GM23338 (cell line): ENCODE measurements around the gene HLA-DOA. TPM values are rescaled to one million over a fixed set of nuclear protein-coding genes. Genes with fewer than 3 reads are reported as not detected.

Experiments
- ATAC-seq: fragments of 200-7000 bp; cut with Tn5 transposase; 3 replicates; pipeline ENCODE4 v1.9.1; 2020
- DNase-seq: peaks from one replicate; pipeline ENCODE4 v3.0.0-alpha.2; 2015; ENCODE audit warnings: low spot score
- H2AFZ ChIP-seq: fragments of 200-600 bp; sonication (generic); 2 replicates; pipeline ENCODE4 v1.8.0; 2016; ENCODE audit warnings: antibody characterized with exemption, mild to moderate bottlenecking, moderate library complexity
- H3F3A ChIP-seq: fragments of 200-600 bp; sonication (generic); replicated peaks from 2 replicates; pipeline ENCODE4 v1.8.0; 2017; ENCODE audit warnings: antibody characterized with exemption, mixed run types, low read depth
- H3K27ac ChIP-seq: fragments of 200-600 bp; sonication (generic); 2 replicates; pipeline ENCODE4 v1.6.1; 2016; ENCODE audit warnings: low read depth
- H3K27me3 ChIP-seq: fragments of 200-600 bp; sonication (generic); 2 replicates; pipeline ENCODE4 v1.8.0; 2016; ENCODE audit warnings: mild to moderate bottlenecking, mixed run types, moderate library complexity; ENCODE audit not compliant: insufficient read depth
- H3K36me3 ChIP-seq: fragments of 200-600 bp; sonication (generic); 2 replicates; pipeline ENCODE4 v1.8.0; 2016; ENCODE audit warnings: mild to moderate bottlenecking; ENCODE audit not compliant: insufficient read depth
- H3K4me1 ChIP-seq: fragments of 200-600 bp; sonication (generic); 2 replicates; pipeline ENCODE4 v1.8.0; 2016; ENCODE audit warnings: mild to moderate bottlenecking, moderate library complexity; ENCODE audit not compliant: insufficient read depth
- H3K4me2 ChIP-seq: fragments of 200-600 bp; sonication (generic); 2 replicates; pipeline ENCODE4 v1.7.1; 2017; ENCODE audit warnings: mixed run types
- H3K4me3 ChIP-seq: fragments of 200-600 bp; sonication (generic); 2 replicates; pipeline ENCODE4 v1.6.1; 2016; ENCODE audit warnings: mixed run types
- H3K79me2 ChIP-seq: fragments of 200-600 bp; sonication (generic); replicated peaks from 2 replicates; pipeline ENCODE4 v1.8.0; 2017; ENCODE audit warnings: mild to moderate bottlenecking; ENCODE audit not compliant: insufficient read depth
- H3K9me2 ChIP-seq: fragments of 200-600 bp; sonication (generic); 2 replicates; pipeline ENCODE4 v1.8.0; 2017; ENCODE audit not compliant: insufficient read depth
- H4K20me1 ChIP-seq: fragments of 200-600 bp; sonication (generic); replicated peaks from 2 replicates; pipeline ENCODE4 v1.8.0; 2017; ENCODE audit warnings: mild to moderate bottlenecking; ENCODE audit not compliant: insufficient read depth
- H3K27ac Mint-ChIP-seq: 2 replicates; pipeline ENCODE4 v1.8.0; 2020; ENCODE audit warnings: inconsistent platforms, mild to moderate bottlenecking, moderate library complexity, mixed read lengths
- H3K27me3 Mint-ChIP-seq: 3 replicates; pipeline ENCODE4 v1.8.0; 2022; ENCODE audit warnings: low read depth, mild to moderate bottlenecking, moderate library complexity, mixed read lengths, inconsistent platforms; ENCODE audit not compliant: insufficient read depth, poor library complexity
- H3K36me3 Mint-ChIP-seq: 3 replicates; pipeline ENCODE4 v1.8.0; 2021; ENCODE audit warnings: low read depth, mild to moderate bottlenecking, inconsistent platforms, moderate library complexity, mixed read lengths
- H3K4me1 Mint-ChIP-seq: 3 replicates; pipeline ENCODE4 v1.8.0; 2020; ENCODE audit warnings: mild to moderate bottlenecking, inconsistent platforms, mixed read lengths
- H3K4me3 Mint-ChIP-seq: 3 replicates; pipeline ENCODE4 v1.8.0; 2021; ENCODE audit warnings: moderate library complexity, mild to moderate bottlenecking, inconsistent platforms, mixed read lengths
- H3K9me3 Mint-ChIP-seq: 3 replicates; pipeline ENCODE4 v1.8.0; 2020; ENCODE audit warnings: moderate library complexity, mild to moderate bottlenecking, inconsistent platforms, mixed read lengths
- CREB1 ChIP-seq: fragments of 250-450 bp; sonication (Bioruptor Pico); IDR thresholded peaks from 2 replicates; pipeline ENCODE4 v1.5.0; 2020; ENCODE audit warnings: low read depth, mild to moderate bottlenecking, moderate library complexity
- ETS1 ChIP-seq: IDR thresholded peaks from 2 replicates; pipeline ENCODE4 v1.6.1; 2016; ENCODE audit warnings: antibody characterized with exemption
- POLR2AphosphoS5 ChIP-seq: IDR thresholded peaks from 2 replicates; pipeline ENCODE4 v1.6.1; 2016; ENCODE audit warnings: antibody characterized with exemption, low read depth
- polyA plus RNA-seq: library from polyadenylated mRNA; unstranded; fragments of >200 nt; fragmentation: Nextera tagmentation; extraction: Ambion mirVana; gene quantifications from 2 replicates; pipeline ENCODE4 v1.2.1, GENCODE V29; 2016
- total RNA-seq: library from RNA; depleted of rRNA; stranded (reverse); fragments of >200 nt; shearing (Covaris generic); gene quantifications from 2 replicates; pipeline ENCODE4 v1.2.3, GENCODE V29; 2014
- TF ChIP-seq, protein P1 (sequence below): fragments of 250-450 bp; sonication (Bioruptor Pico); IDR thresholded peaks from 2 replicates; pipeline ENCODE4 v1.5.0; 2020; ENCODE audit warnings: mild to moderate bottlenecking, moderate library complexity

HLA-DOA gene
- total and polyA plus RNA-seq, 2 experiments from 2014 or later, result 4.8 to 30.5 TPM

GRCh38 chr6:32972353-32973143, 36.8 kb downstream of the HLA-DOA start:
- Mint-ChIP-seq H3K4me1 (peaks cover 27% of the 10 kb centered on the region), H3K27ac (peak overlapping the region; percentile 100), H3K27me3 (peaks cover 57% of the 10 kb centered on the region), H3K4me3 (peak overlapping the region; percentile 98), H3K36me3 (peaks cover 80% of the 10 kb centered on the region), H3K9me3 (peaks cover 12% of the 10 kb centered on the region)
- ATAC-seq, result peak; percentile 6
- Histone ChIP-seq H3K4me2 (peak overlapping the region; percentile 96), H3K79me2 (peaks cover 77% of the 10 kb centered on the region), H4K20me1 (peaks cover 51% of the 10 kb centered on the region), H3K36me3 (peaks cover 46% of the 10 kb centered on the region), H3K9me2 (no peaks in the 10 kb centered on the region), H3K4me3 (peak overlapping the region; percentile 99), H3K27me3 (no peaks in the 10 kb centered on the region), H2AFZ (no peak overlapping the region), H3K27ac (peak overlapping the region; percentile 41; the same call in 1 of the 2 replicates), H3F3A (peaks cover 54% of the 10 kb centered on the region), H3K4me1 (peaks cover 26% of the 10 kb centered on the region; the same call in 1 of the 2 replicates)
- peak; percentile 35 for DNase-seq
- peak; percentile 34; the same call in 1 of the 2 replicates for TF ChIP-seq POLR2AphosphoS5
- no peak for TF ChIP-seq CREB1

DNA sequence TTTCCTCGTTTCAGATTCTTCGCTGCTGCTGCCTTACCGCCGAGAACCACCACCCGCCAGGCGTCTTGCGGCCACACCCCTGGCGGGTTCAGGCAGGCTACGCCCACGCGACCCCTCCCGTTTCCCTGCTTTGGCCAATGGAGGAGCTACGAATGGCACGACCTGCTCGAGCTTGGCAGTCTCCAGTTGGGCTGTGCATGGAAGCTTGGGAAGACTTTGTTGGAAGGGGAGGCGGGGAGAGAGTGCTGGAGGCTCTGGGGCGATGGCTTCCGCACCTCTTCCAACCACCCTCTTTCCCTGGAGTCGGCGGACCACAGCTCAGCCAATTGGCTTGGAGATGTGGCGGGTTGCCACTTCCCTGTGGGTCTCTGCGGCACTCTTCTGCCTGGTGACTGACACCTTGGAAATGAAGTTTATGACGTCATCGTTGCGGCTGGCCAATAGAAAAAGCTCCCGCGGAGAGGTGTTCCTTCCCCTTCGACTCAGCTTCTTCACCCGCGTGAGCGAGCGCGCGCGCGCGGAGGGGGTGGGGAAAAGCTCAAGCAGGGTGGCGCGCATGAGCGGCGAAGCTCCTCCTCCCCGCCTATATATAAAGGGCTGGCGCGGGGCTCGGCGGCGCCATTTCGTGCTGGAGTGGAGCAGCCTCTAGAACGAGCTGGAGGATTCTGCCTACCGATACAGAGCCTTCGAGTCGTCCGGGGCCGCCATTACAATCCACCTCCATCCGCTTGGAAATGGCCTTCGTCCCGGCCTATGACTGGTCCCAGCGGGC, 37.6 kb downstream of the HLA-DOA start:
- H3K4me3 ChIP-seq, result peak overlapping the region; percentile 99
- H3K4me3 Mint-ChIP-seq, result peak overlapping the region; percentile 98
- H3K27ac Mint-ChIP-seq, result peak overlapping the region; percentile 100

More for the DNA sequence above, 37.6 kb downstream of the HLA-DOA start:
- Mint-ChIP-seq H3K36me3 (peaks cover 73% of the 10 kb centered on the region), H3K4me1 (peaks cover 28% of the 10 kb centered on the region), H3K27me3 (peaks cover 53% of the 10 kb centered on the region), H3K9me3 (peaks cover 12% of the 10 kb centered on the region)
- Histone ChIP-seq H3K36me3 (peaks cover 38% of the 10 kb centered on the region), H2AFZ (no peak overlapping the region), H4K20me1 (peaks cover 44% of the 10 kb centered on the region), H3K27me3 (no peaks in the 10 kb centered on the region), H3K9me2 (no peaks in the 10 kb centered on the region), H3K4me1 (peaks cover 31% of the 10 kb centered on the region; the same call in 1 of the 2 replicates), H3K79me2 (peaks cover 75% of the 10 kb centered on the region), H3K4me2 (peak overlapping the region; percentile 100), H3K27ac (peak overlapping the region; percentile 100), H3F3A (peaks cover 49% of the 10 kb centered on the region)
- TF ChIP-seq POLR2AphosphoS5 (peak; percentile 90), ETS1 (peak; percentile 49), CREB1 (peak; percentile 99)
- TF ChIP-seq, protein P1, sequence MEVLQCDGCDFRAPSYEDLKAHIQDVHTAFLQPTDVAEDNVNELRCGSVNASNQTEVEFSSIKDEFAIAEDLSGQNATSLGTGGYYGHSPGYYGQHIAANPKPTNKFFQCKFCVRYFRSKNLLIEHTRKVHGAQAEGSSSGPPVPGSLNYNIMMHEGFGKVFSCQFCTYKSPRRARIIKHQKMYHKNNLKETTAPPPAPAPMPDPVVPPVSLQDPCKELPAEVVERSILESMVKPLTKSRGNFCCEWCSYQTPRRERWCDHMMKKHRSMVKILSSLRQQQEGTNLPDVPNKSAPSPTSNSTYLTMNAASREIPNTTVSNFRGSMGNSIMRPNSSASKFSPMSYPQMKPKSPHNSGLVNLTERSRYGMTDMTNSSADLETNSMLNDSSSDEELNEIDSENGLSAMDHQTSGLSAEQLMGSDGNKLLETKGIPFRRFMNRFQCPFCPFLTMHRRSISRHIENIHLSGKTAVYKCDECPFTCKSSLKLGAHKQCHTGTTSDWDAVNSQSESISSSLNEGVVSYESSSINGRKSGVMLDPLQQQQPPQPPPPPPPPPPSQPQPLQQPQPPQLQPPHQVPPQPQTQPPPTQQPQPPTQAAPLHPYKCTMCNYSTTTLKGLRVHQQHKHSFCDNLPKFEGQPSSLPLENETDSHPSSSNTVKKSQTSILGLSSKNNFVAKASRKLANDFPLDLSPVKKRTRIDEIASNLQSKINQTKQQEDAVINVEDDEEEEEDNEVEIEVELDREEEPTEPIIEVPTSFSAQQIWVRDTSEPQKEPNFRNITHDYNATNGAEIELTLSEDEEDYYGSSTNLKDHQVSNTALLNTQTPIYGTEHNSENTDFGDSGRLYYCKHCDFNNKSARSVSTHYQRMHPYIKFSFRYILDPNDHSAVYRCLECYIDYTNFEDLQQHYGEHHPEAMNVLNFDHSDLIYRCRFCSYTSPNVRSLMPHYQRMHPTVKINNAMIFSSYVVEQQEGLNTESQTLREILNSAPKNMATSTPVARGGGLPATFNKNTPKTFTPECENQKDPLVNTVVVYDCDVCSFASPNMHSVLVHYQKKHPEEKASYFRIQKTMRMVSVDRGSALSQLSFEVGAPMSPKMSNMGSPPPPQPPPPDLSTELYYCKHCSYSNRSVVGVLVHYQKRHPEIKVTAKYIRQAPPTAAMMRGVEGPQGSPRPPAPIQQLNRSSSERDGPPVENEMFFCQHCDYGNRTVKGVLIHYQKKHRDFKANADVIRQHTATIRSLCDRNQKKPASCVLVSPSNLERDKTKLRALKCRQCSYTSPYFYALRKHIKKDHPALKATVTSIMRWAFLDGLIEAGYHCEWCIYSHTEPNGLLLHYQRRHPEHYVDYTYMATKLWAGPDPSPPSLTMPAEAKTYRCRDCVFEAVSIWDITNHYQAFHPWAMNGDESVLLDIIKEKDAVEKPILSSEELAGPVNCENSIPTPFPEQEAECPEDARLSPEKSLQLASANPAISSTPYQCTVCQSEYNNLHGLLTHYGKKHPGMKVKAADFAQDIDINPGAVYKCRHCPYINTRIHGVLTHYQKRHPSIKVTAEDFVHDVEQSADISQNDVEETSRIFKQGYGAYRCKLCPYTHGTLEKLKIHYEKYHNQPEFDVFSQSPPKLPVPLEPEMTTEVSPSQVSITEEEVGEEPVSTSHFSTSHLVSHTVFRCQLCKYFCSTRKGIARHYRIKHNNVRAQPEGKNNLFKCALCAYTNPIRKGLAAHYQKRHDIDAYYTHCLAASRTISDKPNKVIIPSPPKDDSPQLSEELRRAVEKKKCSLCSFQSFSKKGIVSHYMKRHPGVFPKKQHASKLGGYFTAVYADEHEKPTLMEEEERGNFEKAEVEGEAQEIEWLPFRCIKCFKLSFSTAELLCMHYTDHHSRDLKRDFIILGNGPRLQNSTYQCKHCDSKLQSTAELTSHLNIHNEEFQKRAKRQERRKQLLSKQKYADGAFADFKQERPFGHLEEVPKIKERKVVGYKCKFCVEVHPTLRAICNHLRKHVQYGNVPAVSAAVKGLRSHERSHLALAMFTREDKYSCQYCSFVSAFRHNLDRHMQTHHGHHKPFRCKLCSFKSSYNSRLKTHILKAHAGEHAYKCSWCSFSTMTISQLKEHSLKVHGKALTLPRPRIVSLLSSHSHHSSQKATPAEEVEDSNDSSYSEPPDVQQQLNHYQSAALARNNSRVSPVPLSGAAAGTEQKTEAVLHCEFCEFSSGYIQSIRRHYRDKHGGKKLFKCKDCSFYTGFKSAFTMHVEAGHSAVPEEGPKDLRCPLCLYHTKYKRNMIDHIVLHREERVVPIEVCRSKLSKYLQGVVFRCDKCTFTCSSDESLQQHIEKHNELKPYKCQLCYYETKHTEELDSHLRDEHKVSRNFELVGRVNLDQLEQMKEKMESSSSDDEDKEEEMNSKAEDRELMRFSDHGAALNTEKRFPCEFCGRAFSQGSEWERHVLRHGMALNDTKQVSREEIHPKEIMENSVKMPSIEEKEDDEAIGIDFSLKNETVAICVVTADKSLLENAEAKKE (CRISPR knock-in tag), result no peak
- ATAC-seq (peak; percentile 39), DNase-seq (peak; percentile 99)
